K562 (cell line): ENCODE data around the gene RPL29.

ENCODE experiments used
- ARID3B ChIP-seq: fragments of 250-450 bp; sonication (Bioruptor Pico); IDR thresholded peaks from 2 replicates; pipeline ENCODE4 v1.4.0; 2020; ENCODE audit warnings: borderline replicate concordance
- EP300 ChIP-seq: IDR thresholded peaks from 2 replicates; pipeline ENCODE4 v1.6.1; 2012; ENCODE audit warnings: low read length, improper control_type of control experiment
- IRF1 ChIP-seq: sonication (generic); formaldehyde crosslinking; IDR thresholded peaks from 2 replicates; pipeline ENCODE4 v1.8.0; 2022; ENCODE audit warnings: missing genetic modification reagents, mild to moderate bottlenecking, borderline replicate concordance
- MAFF ChIP-seq: IDR thresholded peaks from 2 replicates; pipeline ENCODE4 v1.6.1; 2012; ENCODE audit warnings: low read length, improper control_type of control experiment
- POLR2AphosphoS5 ChIP-seq: IDR thresholded peaks from 2 replicates; pipeline ENCODE4 v1.6.1; 2011; ENCODE audit warnings: mild to moderate bottlenecking, low read depth, low read length, moderate library complexity; ENCODE audit not compliant: control insufficient read depth, insufficient read depth
- USF1 ChIP-seq: sonication (generic); formaldehyde crosslinking; IDR thresholded peaks from 2 replicates; pipeline ENCODE4 v1.9.0; 2022; ENCODE audit warnings: mild to moderate bottlenecking, missing genetic modification reagents

- TF ChIP-seq MAFF = no peak
- no peak for TF ChIP-seq EP300
- TF ChIP-seq USF1 = no peak
- no peak for TF ChIP-seq POLR2AphosphoS5
- TF ChIP-seq ARID3B (CRISPR knock-in tag) = no peak
- TF ChIP-seq IRF1 (CRISPR knock-in tag) = no peak
Measured at GRCh38 chr3:51968170-51968775, 27.4 kb downstream of the RPL29 start.
